Muscle layer of colon (tissue), 2 donors: ENCODE measurements around the gene LELP1.

ENCODE experiments used
- H3K27ac ChIP-seq: one replicate; pipeline ENCODE4 v1.7.0; 2013; ENCODE audit warnings: low read depth, mild to moderate bottlenecking, low read length, moderate library complexity
- H3K27me3 ChIP-seq, 2 donors: one replicate each; pipeline ENCODE4 v1.7.0; 2013; ENCODE audit warnings: low read length in 2 of 2, mild to moderate bottlenecking in 2 of 2; ENCODE audit not compliant: insufficient read depth in 2 of 2, control insufficient read depth in 1 of 2
- H3K36me3 ChIP-seq: one replicate; pipeline ENCODE4 v1.7.0; 2013; ENCODE audit warnings: mild to moderate bottlenecking, low read length; ENCODE audit not compliant: insufficient read depth
- H3K4me1 ChIP-seq: one replicate; pipeline ENCODE4 v1.7.0; 2013; ENCODE audit warnings: mild to moderate bottlenecking, low read length; ENCODE audit not compliant: insufficient read depth
- H3K4me3 ChIP-seq, 2 donors: one replicate each; pipeline ENCODE4 v1.7.0; 2013; ENCODE audit warnings: low read length in 2 of 2, low read depth in 1 of 2, mild to moderate bottlenecking in 1 of 2, moderate library complexity in 1 of 2
- H3K9ac ChIP-seq: one replicate; pipeline ENCODE4 v1.7.0; 2013; ENCODE audit warnings: low read length
- H3K9me3 ChIP-seq: one replicate; pipeline ENCODE4 v1.7.0; 2013; ENCODE audit warnings: mild to moderate bottlenecking, low read length
- donor health status: abdominal sarcoma.
- donor health status: Adenocarcinoma of cecum.

The LELP1 gene

DNA sequence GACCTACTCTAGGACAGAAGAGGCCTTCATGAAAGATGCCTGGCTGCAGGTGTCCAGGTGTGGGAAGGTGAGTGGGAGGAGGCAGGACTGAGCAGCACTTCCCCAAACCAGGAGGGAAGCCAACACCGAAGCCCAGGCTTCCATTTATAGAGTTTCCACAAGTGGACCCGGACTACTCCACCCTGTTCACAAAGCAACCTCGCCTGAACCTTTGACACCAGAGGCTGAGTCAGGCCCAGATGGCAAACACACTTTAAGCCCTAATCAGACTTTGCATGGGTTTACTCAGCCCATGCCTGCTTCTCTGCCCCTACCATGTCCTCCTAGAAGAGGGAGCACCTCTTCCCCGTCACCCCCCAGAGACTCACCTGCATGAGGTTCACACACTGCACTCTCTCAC lies 28.1 kb downstream of the LELP1 start:
- Histone ChIP-seq H3K9me3 (no peaks in the 10 kb centered on the region), H3K27ac (no peak overlapping the region), H3K4me3 (no peak overlapping the region), H3K27me3 (no peaks in the 10 kb centered on the region), H3K36me3 (no peaks in the 10 kb centered on the region), H3K9ac (no peak overlapping the region), H3K4me1 (no peaks in the 10 kb centered on the region)

DNA sequence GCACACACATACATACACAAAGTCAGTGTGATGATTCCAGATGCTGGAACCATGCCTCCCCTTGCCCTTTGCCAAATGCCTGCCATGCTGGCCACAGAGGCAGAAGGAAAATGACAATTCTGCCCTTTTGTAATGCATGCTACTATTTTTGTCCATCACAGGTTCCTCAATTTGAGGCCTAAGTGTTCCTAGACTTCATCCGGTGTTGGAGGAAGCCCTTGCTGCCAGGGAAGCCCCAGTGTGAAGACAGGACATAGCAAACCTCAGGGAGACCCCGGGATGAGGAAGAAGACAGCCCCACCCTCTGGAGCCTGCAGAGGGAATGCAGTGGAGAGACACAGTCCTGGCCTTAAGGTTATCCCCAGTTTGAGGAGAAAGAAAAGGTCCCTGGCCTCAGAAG lies 28.6 kb downstream of the LELP1 start:
- Histone ChIP-seq H3K27ac (no peak overlapping the region), H3K9me3 (no peaks in the 10 kb centered on the region), H3K9ac (no peak overlapping the region), H3K4me1 (no peaks in the 10 kb centered on the region), H3K27me3 (no peaks in the 10 kb centered on the region), H3K4me3 (no peak overlapping the region), H3K36me3 (no peaks in the 10 kb centered on the region)

GRCh38 chr1:153232553-153232952 lies 29.3 kb downstream of the LELP1 start:
- Histone ChIP-seq H3K36me3 (no peaks in the 10 kb centered on the region), H3K9ac (no peak overlapping the region), H3K27ac (no peak overlapping the region), H3K4me1 (no peaks in the 10 kb centered on the region), H3K4me3 (no peak overlapping the region), H3K9me3 (no peaks in the 10 kb centered on the region), H3K27me3 (no peaks in the 10 kb centered on the region)

DNA sequence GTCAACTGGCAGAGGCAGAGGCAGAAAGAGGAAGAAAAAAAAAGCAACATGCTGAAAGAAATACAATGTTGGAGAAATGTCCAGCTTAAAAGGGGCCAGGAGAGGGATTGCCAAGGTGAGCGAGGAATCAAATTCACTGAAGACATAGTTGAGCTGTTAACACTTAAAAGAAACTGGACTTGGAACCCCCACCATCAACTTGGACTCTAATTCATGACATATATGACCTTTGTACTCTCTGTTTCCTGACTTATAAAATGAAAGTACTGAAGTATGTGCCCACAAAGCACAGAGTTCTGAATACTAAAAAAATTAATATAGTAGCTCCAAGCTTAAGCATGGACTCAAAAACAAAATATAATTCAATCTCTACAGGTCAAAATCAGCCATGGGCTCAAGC lies 30.2 kb downstream of the LELP1 start:
- no peak overlapping the region for H3K27ac ChIP-seq
- H3K4me1 ChIP-seq, result no peaks in the 10 kb centered on the region

GRCh38 chr1:153238527-153238926 lies 35.3 kb downstream of the LELP1 start:
- Histone ChIP-seq H3K9ac (no peak overlapping the region), H3K27me3 (no peaks in the 10 kb centered on the region), H3K9me3 (no peaks in the 10 kb centered on the region), H3K4me3 (no peak overlapping the region), H3K4me1 (no peaks in the 10 kb centered on the region), H3K27ac (no peak overlapping the region), H3K36me3 (no peaks in the 10 kb centered on the region)

More for the DNA sequence above, 30.2 kb downstream of the LELP1 start:
- Histone ChIP-seq H3K36me3 (no peaks in the 10 kb centered on the region), H3K9ac (no peak overlapping the region), H3K4me3 (no peak overlapping the region), H3K9me3 (no peaks in the 10 kb centered on the region), H3K27me3 (no peaks in the 10 kb centered on the region)

GRCh38 chr1:153242160-153242559 lies 38.9 kb downstream of the LELP1 start:
- Histone ChIP-seq H3K4me1 (no peaks in the 10 kb centered on the region), H3K36me3 (no peaks in the 10 kb centered on the region), H3K4me3 (no peak overlapping the region), H3K27me3 (no peaks in the 10 kb centered on the region), H3K27ac (no peak overlapping the region), H3K9ac (no peak overlapping the region), H3K9me3 (no peaks in the 10 kb centered on the region)

DNA sequence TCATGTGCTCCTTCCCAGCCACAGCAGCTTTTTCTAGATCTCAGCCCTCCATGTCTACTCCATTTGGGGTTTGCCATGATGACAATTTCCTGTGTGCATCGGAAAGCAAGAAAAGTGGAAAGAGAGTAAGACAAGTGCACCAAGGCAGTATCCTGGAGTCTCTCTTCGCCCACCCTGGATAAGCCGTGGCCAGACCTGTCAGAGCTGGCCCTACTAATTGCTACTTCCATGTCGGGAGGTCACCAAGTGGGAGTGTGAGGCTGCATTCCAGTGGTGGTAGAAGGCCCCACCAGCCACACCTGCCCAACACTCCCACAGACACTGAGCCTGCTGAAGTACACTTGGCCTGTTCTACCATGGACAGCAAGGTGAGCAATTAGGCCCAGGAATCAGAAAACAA lies 42.2 kb downstream of the LELP1 start:
- Histone ChIP-seq H3K4me1 (no peaks in the 10 kb centered on the region), H3K4me3 (no peak overlapping the region), H3K9me3 (no peaks in the 10 kb centered on the region), H3K36me3 (no peaks in the 10 kb centered on the region), H3K9ac (no peak overlapping the region), H3K27ac (no peak overlapping the region), H3K27me3 (no peaks in the 10 kb centered on the region)

DNA sequence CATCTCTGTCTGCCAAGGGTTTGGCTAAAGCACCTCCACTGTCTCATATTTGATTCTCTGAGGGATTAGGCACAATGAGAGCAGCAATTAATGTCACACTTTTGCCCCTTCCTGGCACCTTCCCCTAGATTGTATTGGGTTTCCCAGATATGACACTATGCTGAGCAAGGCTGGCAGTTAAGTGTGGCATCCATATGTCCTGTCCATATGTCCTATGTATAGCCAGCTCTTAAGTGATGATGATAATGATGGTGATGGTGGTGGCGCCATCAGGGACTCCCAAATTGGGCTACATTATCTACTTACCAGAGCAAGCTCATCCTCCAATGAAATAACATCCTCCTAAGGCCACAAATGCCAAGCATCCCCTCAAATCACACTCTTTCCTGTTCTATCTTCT lies 42.8 kb downstream of the LELP1 start:
- Histone ChIP-seq H3K36me3 (no peaks in the 10 kb centered on the region), H3K4me1 (no peaks in the 10 kb centered on the region), H3K9ac (no peak overlapping the region), H3K27ac (no peak overlapping the region), H3K27me3 (no peaks in the 10 kb centered on the region), H3K4me3 (no peak overlapping the region), H3K9me3 (no peaks in the 10 kb centered on the region)

DNA sequence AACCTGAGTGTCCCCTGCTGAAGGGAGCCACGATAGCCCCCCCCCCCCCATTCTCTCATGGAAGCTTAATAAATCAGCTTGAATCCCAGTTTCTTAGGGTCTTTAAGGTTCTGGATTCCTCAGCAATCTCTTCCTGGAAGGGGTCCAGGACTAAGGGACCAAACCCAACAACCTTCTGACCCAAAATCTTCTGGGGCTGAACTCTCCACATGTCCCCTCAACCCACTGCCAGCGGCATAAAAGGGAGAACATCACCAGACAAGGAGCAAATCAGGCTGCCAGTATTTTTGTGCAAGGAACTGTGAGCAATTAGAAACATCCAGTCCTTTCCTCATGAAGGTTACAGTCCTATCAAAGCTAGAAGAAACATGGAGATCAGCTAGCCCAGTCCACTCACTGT lies 43.6 kb downstream of the LELP1 start:
- H3K9ac ChIP-seq, result no peak overlapping the region
- no peaks in the 10 kb centered on the region for H3K9me3 ChIP-seq

GRCh38 chr1:153248176-153248879 lies 45.1 kb downstream of the LELP1 start:
- no peaks in the 10 kb centered on the region for H3K36me3 ChIP-seq
- H3K4me3 ChIP-seq, result no peak overlapping the region
- no peak overlapping the region for H3K27ac ChIP-seq
- no peaks in the 10 kb centered on the region for H3K27me3 ChIP-seq
- H3K4me1 ChIP-seq, result no peaks in the 10 kb centered on the region
- no peak overlapping the region for H3K9ac ChIP-seq
- no peaks in the 10 kb centered on the region for H3K9me3 ChIP-seq

More for the DNA sequence above, 43.6 kb downstream of the LELP1 start:
- H3K4me3 ChIP-seq, result no peak overlapping the region
- H3K27ac ChIP-seq, result no peak overlapping the region
- no peaks in the 10 kb centered on the region for H3K4me1 ChIP-seq
- no peaks in the 10 kb centered on the region for H3K27me3 ChIP-seq
- H3K36me3 ChIP-seq, result no peaks in the 10 kb centered on the region

DNA sequence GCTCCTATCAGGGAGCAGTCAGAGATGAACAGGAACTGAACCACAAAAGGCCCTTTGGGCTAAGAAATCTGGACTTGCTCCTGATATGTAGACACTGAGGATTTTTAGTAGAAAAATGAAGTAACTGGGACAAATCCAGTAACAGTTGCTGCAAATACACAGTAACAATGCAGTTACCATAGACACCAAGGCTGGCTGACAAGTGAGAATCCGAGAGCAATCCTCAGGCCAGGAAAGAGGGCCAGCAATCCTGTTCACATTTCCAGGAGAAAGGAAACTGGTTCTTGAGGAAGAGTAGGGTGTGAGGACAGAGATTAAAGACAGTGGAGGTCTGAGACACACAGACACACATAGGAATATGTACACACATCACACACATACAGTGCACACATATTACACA lies 46.9 kb downstream of the LELP1 start:
- no peak overlapping the region for H3K27ac ChIP-seq
- H3K36me3 ChIP-seq, result no peaks in the 10 kb centered on the region
- no peaks in the 10 kb centered on the region for H3K27me3 ChIP-seq
- no peaks in the 10 kb centered on the region for H3K9me3 ChIP-seq
- no peak overlapping the region for H3K9ac ChIP-seq
- no peak overlapping the region for H3K4me3 ChIP-seq
- H3K4me1 ChIP-seq, result no peaks in the 10 kb centered on the region

- Histone ChIP-seq H3K4me3 (no peak overlapping the region), H3K4me1 (no peaks in the 10 kb centered on the region), H3K9me3 (no peaks in the 10 kb centered on the region), H3K27ac (no peak overlapping the region), H3K36me3 (no peaks in the 10 kb centered on the region), H3K9ac (no peak overlapping the region), H3K27me3 (no peaks in the 10 kb centered on the region)
Observed at GRCh38 chr1:153251087-153251486, 47.9 kb downstream of the LELP1 start.
